Measurements from ENCODE around the gene PTGDR2. TPM values are rescaled to one million over a fixed set of nuclear protein-coding genes. Genes with fewer than 3 reads are reported as not detected.

The PTGDR2 gene
- total and polyA plus RNA-seq, 4 donors, result 0.08 to 7.1 (median 0.32) TPM

DNA sequence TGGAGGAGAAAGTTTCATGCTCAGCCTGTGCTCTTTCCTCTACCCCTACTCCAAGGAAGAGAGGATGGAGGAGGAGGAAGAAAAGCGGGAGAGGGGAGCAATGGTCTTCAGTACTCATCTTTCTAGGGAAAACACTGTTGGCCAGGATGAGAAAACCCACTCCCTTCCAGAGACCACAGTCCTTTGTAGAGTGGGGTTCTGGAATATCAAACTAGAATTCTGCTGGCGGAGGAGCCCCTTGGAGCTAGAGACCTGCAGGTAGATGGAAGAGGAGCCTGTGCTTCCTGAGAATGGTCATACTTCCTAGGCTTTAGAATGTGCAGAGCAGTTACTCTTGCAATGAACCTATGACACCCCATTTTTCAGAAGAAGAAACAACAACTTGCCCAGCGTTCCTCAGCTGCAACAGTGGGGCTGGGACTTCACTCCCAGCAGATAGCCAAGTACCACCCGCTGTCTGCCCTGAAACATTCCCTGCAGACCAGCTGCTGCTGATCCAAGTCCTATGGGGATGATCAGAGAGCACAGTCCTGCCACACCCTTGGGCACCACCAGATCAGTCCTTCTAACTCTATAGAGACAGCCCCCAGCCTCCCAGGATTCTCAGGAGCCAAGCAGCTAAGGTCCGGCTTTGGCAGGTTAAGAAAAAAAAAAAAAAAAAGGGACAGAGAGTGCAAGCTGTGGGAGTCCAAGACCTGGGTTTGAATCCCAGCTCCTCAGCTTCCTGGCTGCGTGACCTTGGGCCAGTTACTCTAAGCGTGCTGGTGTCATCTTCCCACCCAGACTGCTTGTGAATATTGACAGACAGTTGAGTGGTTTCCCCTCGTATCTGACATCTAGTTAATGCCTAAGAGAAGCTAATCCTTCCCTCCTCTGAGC, 664 bp downstream of the PTGDR2 start:
- DNase-seq (ENCODE audit: low spot score), result no peak

GRCh38 chr11:60854140-60854846, 1.5 kb downstream of the PTGDR2 start:
- 85% methylated on average over 8 of the region's 8 CpGs for WGBS
- peaks cover 0 to 13% (median 12%) of the 10 kb centered on the region in 4 donors for H3K4me1 ChIP-seq (ENCODE audit: control insufficient read depth in 4 of 4, insufficient read depth in 4 of 4, low read length in 3 of 4)
- peaks cover 0 to 12% (median 2%) of the 10 kb centered on the region in 4 donors for H3K36me3 ChIP-seq (ENCODE audit: control insufficient read depth in 4 of 4, insufficient read depth in 3 of 4, low read depth in 1 of 4, low read length in 3 of 4)
- no peak overlapping the region for H3K9ac ChIP-seq (ENCODE audit: low read depth in 1 of 2, low read length in 2 of 2)
- TF ChIP-seq GABPA (IDR thresholded peaks at IDR 0.05 in 1 of 2, conservative IDR thresholded peaks at IDR 0.05 in 1 of 2) (no peak), NR2F2 (IDR thresholded peaks at IDR 0.05) (no peak), HNF4A (conservative IDR thresholded peaks at IDR 0.05) (no peak), TAF1 (conservative IDR thresholded peaks at IDR 0.05) (no peak), EGR1 (IDR thresholded peaks at IDR 0.05; ENCODE audit: low read depth in 2 of 2) (no peak), RAD21 (IDR thresholded peaks at IDR 0.05) (no peak)
- TF ChIP-seq, protein P1, sequence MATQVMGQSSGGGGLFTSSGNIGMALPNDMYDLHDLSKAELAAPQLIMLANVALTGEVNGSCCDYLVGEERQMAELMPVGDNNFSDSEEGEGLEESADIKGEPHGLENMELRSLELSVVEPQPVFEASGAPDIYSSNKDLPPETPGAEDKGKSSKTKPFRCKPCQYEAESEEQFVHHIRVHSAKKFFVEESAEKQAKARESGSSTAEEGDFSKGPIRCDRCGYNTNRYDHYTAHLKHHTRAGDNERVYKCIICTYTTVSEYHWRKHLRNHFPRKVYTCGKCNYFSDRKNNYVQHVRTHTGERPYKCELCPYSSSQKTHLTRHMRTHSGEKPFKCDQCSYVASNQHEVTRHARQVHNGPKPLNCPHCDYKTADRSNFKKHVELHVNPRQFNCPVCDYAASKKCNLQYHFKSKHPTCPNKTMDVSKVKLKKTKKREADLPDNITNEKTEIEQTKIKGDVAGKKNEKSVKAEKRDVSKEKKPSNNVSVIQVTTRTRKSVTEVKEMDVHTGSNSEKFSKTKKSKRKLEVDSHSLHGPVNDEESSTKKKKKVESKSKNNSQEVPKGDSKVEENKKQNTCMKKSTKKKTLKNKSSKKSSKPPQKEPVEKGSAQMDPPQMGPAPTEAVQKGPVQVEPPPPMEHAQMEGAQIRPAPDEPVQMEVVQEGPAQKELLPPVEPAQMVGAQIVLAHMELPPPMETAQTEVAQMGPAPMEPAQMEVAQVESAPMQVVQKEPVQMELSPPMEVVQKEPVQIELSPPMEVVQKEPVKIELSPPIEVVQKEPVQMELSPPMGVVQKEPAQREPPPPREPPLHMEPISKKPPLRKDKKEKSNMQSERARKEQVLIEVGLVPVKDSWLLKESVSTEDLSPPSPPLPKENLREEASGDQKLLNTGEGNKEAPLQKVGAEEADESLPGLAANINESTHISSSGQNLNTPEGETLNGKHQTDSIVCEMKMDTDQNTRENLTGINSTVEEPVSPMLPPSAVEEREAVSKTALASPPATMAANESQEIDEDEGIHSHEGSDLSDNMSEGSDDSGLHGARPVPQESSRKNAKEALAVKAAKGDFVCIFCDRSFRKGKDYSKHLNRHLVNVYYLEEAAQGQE (IDR thresholded peaks at IDR 0.05), result no peak
- no peak for DNase-seq (ENCODE audit: low spot score)
- H3K9me3 ChIP-seq (ENCODE audit: control insufficient read depth in 4 of 4, low read length in 3 of 4), result no peaks in the 10 kb centered on the region
- no peak overlapping the region for H3K4me3 ChIP-seq (ENCODE audit: low read depth in 1 of 3, low read length in 3 of 3)
- H3K27me3 ChIP-seq (ENCODE audit: control insufficient read depth in 4 of 4, insufficient read depth in 4 of 4, low read length in 3 of 4), result no peaks in the 10 kb centered on the region
- H3K27ac ChIP-seq (ENCODE audit: low read depth in 1 of 2, low read length in 2 of 2), result no peak overlapping the region

More for the DNA sequence above, 664 bp downstream of the PTGDR2 start:
- no peaks in the 10 kb centered on the region for H3K27me3 ChIP-seq (ENCODE audit: control insufficient read depth in 4 of 4, insufficient read depth in 4 of 4, low read length in 3 of 4)
- H3K4me1 ChIP-seq (ENCODE audit: control insufficient read depth in 4 of 4, insufficient read depth in 4 of 4, low read length in 3 of 4), result peaks cover 0 to 13% (median 12%) of the 10 kb centered on the region in 4 donors
- no peak overlapping the region for H3K27ac ChIP-seq (ENCODE audit: low read depth in 1 of 2, low read length in 2 of 2)
- no peak for TF ChIP-seq YY1 (IDR thresholded peaks at IDR 0.05)
- no peak for TF ChIP-seq HNF4A (conservative IDR thresholded peaks at IDR 0.05)
- TF ChIP-seq FOXA2 (IDR thresholded peaks at IDR 0.05), result no peak
- TF ChIP-seq MAX (IDR thresholded peaks at IDR 0.05), result no peak
- TF ChIP-seq HNF4G (IDR thresholded peaks at IDR 0.05), result no peak
- TF ChIP-seq, protein P2, sequence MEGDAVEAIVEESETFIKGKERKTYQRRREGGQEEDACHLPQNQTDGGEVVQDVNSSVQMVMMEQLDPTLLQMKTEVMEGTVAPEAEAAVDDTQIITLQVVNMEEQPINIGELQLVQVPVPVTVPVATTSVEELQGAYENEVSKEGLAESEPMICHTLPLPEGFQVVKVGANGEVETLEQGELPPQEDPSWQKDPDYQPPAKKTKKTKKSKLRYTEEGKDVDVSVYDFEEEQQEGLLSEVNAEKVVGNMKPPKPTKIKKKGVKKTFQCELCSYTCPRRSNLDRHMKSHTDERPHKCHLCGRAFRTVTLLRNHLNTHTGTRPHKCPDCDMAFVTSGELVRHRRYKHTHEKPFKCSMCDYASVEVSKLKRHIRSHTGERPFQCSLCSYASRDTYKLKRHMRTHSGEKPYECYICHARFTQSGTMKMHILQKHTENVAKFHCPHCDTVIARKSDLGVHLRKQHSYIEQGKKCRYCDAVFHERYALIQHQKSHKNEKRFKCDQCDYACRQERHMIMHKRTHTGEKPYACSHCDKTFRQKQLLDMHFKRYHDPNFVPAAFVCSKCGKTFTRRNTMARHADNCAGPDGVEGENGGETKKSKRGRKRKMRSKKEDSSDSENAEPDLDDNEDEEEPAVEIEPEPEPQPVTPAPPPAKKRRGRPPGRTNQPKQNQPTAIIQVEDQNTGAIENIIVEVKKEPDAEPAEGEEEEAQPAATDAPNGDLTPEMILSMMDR (IDR thresholded peaks at IDR 0.05; ENCODE audit: low read depth, low read length, missing input control), result no peak
- peaks cover 0 to 11% (median 1%) of the 10 kb centered on the region in 4 donors for H3K36me3 ChIP-seq (ENCODE audit: control insufficient read depth in 4 of 4, insufficient read depth in 3 of 4, low read depth in 1 of 4, low read length in 3 of 4)
- no peak overlapping the region for H3K4me3 ChIP-seq (ENCODE audit: low read depth in 1 of 3, low read length in 3 of 3)
- WGBS, result 55% methylated on average over 8 of the region's 8 CpGs
- no peak overlapping the region for H3K9ac ChIP-seq (ENCODE audit: low read depth in 1 of 2, low read length in 2 of 2)
- H3K9me3 ChIP-seq (ENCODE audit: control insufficient read depth in 4 of 4, low read length in 3 of 4), result no peaks in the 10 kb centered on the region

Data from liver (tissue), 9 donors.